WI38 (cell line): ENCODE measurements around the gene BARD1.
"Not testable (repeated sequence)": the region's sequence is repeated elsewhere in the genome, so short reads cannot be mapped to it uniquely, and the experiment has no call there.

Experiments
- H3K4me3 ChIP-seq: 2 replicates; pipeline ENCODE4 v1.5.1; 2011; ENCODE audit warnings: low read depth, mild to moderate bottlenecking, control low read depth, low read length
- TF ChIP-seq, protein P1 (sequence below): IDR thresholded peaks from 2 replicates; pipeline ENCODE4 v1.5.1; 2012; ENCODE audit warnings: low read depth, mild to moderate bottlenecking, control low read depth, low read length

BARD1 gene

DNA sequence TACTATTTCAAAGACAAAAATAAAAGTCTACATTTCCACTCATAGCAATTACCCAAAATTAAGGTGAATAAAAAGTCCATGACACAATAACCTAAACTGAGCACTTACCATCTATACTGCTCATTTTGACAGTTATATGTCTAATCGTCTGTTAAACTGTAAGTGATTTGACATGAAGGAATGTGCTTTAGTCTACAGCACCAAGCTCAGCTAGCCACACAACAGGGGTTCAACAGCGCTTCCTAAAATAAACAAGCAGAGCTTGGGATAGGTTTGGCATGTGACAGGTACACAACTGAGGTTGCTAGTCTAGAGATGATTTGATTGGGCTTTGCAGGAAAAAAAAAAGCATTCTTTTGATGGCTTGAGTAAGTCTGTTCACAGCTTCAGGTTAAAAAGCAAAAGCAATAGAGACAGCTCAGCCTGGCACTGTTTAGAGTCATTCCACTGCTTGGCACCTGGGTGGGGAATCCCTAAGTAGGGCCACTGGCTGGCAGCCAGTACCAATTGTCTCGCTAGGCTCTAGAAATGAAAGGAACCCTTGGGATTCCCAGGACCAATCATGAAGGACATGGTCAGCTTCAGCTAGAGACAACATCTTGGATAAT is 78.6 kb downstream of the BARD1 start:
- TF ChIP-seq, protein P1, sequence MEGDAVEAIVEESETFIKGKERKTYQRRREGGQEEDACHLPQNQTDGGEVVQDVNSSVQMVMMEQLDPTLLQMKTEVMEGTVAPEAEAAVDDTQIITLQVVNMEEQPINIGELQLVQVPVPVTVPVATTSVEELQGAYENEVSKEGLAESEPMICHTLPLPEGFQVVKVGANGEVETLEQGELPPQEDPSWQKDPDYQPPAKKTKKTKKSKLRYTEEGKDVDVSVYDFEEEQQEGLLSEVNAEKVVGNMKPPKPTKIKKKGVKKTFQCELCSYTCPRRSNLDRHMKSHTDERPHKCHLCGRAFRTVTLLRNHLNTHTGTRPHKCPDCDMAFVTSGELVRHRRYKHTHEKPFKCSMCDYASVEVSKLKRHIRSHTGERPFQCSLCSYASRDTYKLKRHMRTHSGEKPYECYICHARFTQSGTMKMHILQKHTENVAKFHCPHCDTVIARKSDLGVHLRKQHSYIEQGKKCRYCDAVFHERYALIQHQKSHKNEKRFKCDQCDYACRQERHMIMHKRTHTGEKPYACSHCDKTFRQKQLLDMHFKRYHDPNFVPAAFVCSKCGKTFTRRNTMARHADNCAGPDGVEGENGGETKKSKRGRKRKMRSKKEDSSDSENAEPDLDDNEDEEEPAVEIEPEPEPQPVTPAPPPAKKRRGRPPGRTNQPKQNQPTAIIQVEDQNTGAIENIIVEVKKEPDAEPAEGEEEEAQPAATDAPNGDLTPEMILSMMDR = no peak
- no peak overlapping the region for H3K4me3 ChIP-seq

DNA sequence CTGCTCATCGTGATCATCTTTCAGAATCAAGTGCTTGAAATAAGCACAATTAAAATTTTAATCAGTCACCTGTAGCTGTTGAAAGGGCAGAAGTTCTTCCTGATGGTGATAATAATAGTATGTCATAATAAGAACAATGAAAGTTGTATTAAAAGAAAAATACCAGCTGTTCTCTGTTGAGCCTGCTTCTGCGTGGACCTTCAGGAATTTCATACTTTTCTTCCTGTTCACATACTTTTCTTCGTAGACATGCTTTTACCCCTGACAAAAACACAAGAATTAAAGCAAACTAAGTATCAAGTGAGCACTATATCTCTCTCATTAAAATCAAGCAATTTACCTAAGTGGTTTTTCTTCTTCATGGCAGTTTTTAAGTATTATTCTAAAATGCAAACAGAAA is 79.2 kb downstream of the BARD1 start:
- no peak overlapping the region for H3K4me3 ChIP-seq
- TF ChIP-seq, protein P1 = no peak

DNA sequence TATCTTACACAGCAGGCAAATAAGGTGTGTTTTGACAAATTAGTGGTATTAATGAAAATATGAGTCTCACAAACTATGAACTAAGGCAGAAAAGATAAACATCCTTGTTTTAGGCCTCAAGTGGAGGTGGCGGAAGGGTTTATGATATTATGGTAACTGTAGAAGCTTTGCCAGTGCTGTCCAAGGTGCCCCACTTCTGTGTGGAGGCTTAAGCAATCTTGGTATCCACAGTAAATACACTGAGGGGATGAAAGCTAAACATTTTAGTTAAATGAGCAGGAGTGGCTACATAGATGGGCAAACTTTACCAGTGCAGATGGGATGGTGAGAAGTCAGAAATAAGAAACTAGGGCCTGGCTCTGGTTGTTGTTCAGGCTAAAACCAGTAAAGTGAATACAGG is 84.7 kb downstream of the BARD1 start:
- TF ChIP-seq, protein P1 = no peak
- H3K4me3 ChIP-seq = no peak overlapping the region

GRCh38 chr2:214717837-214718236 is 91.6 kb downstream of the BARD1 start:
- not testable (repeated sequence) for H3K4me3 ChIP-seq

GRCh38 chr2:214716811-214717560 is 92.5 kb downstream of the BARD1 start:
- H3K4me3 ChIP-seq = no peak overlapping the region
- TF ChIP-seq, protein P1 = no peak

GRCh38 chr2:214715025-214715424 is 94.5 kb downstream of the BARD1 start:
- TF ChIP-seq, protein P1 = no peak
- H3K4me3 ChIP-seq = no peak overlapping the region

GRCh38 chr2:214713080-214713830 is 96.2 kb downstream of the BARD1 start:
- TF ChIP-seq, protein P1 = no peak
- H3K4me3 ChIP-seq = no peak overlapping the region
